SK-N-SH (cell line): ENCODE data around the gene MYH10.

Experiments used
- CTCF ChIP-seq: fragments of 200-600 bp; sonication (generic); IDR thresholded peaks from 2 replicates; pipeline ENCODE4 v1.6.1; 2017; ENCODE audit warnings: antibody characterized with exemption, mild to moderate bottlenecking, moderate library complexity
- IRF3 ChIP-seq: fragments of 150-350 bp; IDR thresholded peaks from 2 replicates; pipeline ENCODE4 v1.6.1; 2016; ENCODE audit warnings: mild to moderate bottlenecking, low read depth, low read length
- POLR2AphosphoS5 ChIP-seq: IDR thresholded peaks from 2 replicates; pipeline ENCODE4 v1.6.1; 2012; ENCODE audit warnings: low read depth, low read length
- SIN3A ChIP-seq: IDR thresholded peaks from 2 replicates; pipeline ENCODE4 v1.6.1; 2012; ENCODE audit warnings: low read depth, mild to moderate bottlenecking, low read length, moderate library complexity, borderline replicate concordance

GRCh38 chr17:8585911-8586310 lies 44.6 kb downstream of the MYH10 start:
- TF ChIP-seq SIN3A = no peak
- TF ChIP-seq POLR2AphosphoS5 = no peak
- no peak for TF ChIP-seq CTCF
- TF ChIP-seq IRF3 = no peak
